Neuron (in vitro differentiated cells): ENCODE results near the gene CELA1.
A peak's percentile ranks its signal among the peaks of the same experiment; 100 is the strongest.

Experiments
- H2AFZ ChIP-seq: one replicate; pipeline ENCODE4 v1.6.1; 2013; ENCODE audit warnings: low read depth, mild to moderate bottlenecking, inconsistent platforms, low read length, moderate library complexity
- H3K27me3 ChIP-seq: one replicate; pipeline ENCODE4 v1.6.1; 2013; ENCODE audit warnings: low read length; ENCODE audit not compliant: insufficient read depth
- H3K36me3 ChIP-seq: one replicate; pipeline ENCODE4 v1.6.1; 2013; ENCODE audit warnings: low read length; ENCODE audit not compliant: insufficient read depth
- H3K4me1 ChIP-seq: one replicate; pipeline ENCODE4 v1.6.1; 2013; ENCODE audit warnings: low read length; ENCODE audit not compliant: insufficient read depth
- H3K4me3 ChIP-seq: 2 replicates; pipeline ENCODE4 v1.5.1; 2013; ENCODE audit warnings: mild to moderate bottlenecking, low read length, moderate library complexity
- H3K9me3 ChIP-seq: one replicate; pipeline ENCODE4 v1.6.1; 2013; ENCODE audit warnings: low read length

CELA1 gene

DNA sequence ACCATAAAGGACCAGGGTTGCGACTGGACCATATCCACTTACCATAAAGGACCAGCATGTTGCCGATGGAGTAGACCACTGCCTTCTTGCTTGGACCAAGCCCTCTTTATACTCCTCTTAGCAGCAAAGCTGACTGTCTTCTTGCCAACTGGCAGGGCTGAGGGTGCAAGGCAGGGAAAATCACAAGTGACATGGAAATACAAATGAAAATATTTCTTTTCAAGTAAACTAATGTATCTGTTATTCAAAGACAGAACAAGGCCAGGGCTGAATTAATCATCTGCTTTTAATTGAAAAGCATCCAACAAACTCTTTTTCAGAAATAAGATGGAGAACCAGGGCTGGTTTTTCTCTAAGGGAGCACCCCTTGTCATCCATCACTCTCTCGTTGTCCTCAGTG is at the start of gene CELA1:
TSS of gene CELA1 (minus strand) at position 99 of the 400 bp plus-strand sequence. CDS start at position 58, 41 bp downstream.
- no peaks in the 10 kb centered on the region for H3K36me3 ChIP-seq
- H3K9me3 ChIP-seq: no peaks in the 10 kb centered on the region

DNA sequence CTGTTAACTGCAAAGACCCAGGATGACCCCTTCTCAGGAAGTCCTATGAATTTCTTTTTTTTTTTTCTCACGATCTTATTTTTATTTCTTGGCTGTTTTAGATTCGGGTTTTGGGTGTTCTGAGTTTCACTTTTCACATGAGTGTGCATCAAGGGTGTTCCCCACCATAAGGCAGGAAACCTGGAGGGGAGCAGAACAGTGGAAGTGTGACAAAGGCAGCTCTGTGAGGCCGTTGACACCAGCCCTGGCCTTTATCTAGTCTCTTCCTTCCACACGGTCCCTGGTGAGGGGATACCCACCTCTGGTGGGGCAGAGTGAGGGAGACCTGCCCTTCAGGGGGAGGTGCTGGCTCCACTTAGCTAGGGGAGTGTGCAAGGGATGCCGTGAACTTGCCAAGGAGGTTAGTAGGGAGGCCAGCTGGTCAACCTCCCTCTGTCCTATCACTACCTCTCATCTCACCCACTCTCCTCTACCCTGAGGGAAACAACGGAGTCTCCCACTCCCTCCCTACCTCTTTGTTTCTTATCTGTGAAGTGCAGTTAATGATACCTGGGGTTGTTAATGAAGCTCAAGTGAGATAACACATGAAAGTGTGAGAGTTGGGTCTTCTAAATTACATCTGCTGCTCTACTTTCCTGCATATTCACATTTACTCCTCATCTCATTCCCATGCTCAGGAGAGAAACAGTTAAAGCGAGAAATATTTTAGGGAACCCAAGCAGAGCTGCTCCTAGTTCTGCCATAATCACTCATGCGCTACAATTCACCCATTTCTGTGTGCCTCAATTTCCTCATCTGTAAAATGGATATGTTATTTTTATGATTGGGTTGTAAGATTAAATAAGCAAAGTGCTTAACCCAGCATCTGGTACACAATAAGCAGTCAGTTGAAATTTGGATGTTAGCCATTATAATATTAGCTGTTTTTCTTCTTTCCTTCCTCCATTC is 49.1 kb upstream of the CELA1 start:
- peaks cover 2% of the 10 kb centered on the region for H3K4me1 ChIP-seq
- H3K36me3 ChIP-seq: no peaks in the 10 kb centered on the region
- no peak overlapping the region for H3K4me3 ChIP-seq
- H3K9me3 ChIP-seq: peaks cover 4% of the 10 kb centered on the region
- peaks cover 56% of the 10 kb centered on the region for H3K27me3 ChIP-seq
- H2AFZ ChIP-seq: no peak overlapping the region

More for the DNA sequence above, at the start of gene CELA1:
- no peaks in the 10 kb centered on the region for H3K27me3 ChIP-seq
- H3K4me1 ChIP-seq: no peaks in the 10 kb centered on the region
- no peak within 1 kb of the TSS for H2AFZ ChIP-seq
- H3K4me3 ChIP-seq: no peak within 1 kb of the TSS

DNA sequence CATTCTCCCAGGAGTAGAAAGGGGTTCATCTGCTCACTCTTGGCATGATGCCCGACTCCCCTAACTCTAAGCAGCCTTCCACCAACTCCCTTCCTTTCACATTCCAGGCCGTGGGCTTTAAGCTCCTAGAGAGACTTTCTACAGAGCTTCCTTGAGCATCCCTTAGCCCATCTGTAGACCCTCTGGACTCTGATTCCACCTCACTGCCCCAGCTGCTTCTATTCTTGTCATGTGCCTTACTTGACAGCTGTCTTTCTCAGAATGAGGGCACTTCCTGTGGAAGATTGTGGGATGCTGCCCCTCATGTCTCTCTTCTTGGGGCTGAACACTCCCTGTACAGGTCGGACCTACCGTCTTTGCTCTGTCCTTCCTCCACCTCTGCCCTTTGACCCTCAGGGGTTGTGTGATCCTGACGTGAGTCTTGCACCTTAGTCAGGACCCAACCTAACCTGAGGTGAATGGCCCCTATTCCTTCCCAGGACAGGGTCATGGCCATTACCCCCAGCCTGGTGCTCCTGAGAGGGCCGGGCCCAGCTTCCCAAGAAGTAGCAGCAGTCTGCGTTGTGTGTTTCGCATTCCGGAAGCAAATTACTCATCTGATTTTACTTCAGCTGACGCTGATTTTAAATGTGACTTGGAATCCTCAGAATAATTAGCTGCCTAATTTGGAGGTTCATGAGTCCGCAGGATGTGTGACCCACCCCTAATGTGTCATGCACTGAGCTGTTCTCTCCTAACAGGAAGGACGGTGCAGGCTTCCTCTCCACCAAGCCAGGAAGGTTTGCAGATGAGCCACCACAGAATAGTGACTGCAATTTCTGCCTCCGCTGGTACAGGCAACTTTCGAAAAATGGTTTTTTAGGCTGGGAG is 47.4 kb upstream of the CELA1 start:
- H3K4me1 ChIP-seq: peaks cover 2% of the 10 kb centered on the region
- no peak overlapping the region for H2AFZ ChIP-seq
- H3K4me3 ChIP-seq: no peak overlapping the region
- no peaks in the 10 kb centered on the region for H3K36me3 ChIP-seq
- peaks cover 68% of the 10 kb centered on the region for H3K27me3 ChIP-seq
- peaks cover 4% of the 10 kb centered on the region for H3K9me3 ChIP-seq

DNA sequence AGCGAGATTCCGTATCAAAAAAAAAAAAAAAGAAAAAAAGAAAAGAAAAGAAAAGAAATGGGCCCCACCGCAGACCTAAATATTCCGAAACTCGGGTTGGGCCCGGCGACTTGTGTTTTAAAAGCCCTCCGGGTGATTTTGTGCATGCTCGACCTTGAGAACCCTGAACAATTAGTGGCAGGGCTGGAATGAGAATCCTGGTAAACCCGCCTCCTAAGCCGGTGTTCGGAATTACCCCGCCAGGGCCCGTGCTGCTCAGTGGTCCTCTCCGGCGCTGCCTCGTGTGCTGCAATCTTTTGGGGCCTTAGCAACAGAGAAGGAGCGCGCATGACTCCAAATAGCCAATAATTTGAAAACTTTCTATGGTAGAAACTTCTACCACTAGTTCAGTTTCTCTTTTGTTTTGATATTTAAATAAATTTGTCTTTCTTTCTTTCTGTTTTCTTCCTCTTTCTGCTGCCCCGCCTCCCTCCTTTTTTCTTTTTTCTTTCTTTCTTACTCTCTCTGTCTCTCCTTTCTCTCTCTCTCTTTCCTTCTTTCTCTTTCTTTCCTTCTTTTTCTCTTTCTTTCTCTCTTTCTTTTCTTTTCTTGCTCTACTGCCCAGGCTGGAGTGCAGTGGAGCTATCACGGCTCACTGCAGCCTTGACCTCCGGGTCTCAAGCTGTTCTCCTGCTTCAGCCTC is 46.2 kb upstream of the CELA1 start:
- Histone ChIP-seq H3K36me3 (no peaks in the 10 kb centered on the region), H3K27me3 (peaks cover 80% of the 10 kb centered on the region), H3K9me3 (peaks cover 4% of the 10 kb centered on the region), H2AFZ (no peak overlapping the region), H3K4me3 (no peak overlapping the region), H3K4me1 (peaks cover 4% of the 10 kb centered on the region)

DNA sequence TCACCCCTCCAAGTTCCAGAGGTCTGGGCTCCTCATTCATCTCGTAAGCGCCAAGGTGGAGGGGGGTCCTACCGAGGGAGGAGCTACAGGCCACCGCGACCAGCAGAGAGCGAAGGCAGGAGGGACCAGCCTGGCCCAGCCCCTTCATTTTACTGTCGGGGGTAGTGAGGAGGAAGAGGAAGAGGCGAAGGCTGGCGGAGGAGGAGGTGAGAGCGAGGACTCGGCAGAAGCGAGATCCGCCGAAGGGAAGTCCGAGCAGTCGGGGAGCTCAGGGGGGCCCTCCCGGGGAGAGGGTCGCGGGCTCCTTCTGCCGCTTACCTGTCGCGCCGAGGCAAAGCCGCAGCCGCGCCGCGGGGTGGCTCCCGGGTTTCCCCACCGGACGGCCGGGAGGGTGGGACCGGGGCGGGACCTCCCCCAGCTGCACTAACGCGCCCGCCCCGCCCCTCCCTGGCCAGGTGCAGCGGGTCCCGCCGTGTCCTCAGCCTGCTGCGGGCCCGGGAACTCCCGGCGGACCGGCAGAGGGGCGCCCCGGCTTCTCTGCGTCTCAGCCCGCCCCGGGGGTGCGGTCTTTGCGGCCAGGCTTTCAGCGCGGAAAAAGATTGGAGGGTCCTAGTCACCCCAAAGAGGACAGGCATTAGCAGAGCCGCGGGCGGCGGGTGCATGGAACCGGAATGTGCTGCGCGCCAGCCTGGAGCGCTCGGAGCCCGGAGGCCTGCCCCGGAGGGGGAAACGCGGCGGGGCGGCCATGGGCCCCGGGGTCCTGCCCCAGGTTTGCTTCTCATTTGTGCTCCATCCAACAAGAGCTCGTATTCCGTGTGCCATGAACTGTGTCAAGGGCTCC is 45.0 kb upstream of the CELA1 start, which contains the start of gene GALNT6:
TSS of gene GALNT6 (minus strand) at position 124 of the 841 bp plus-strand sequence. CDS start 11,625 bp downstream, outside the sequence.
- peaks cover 4% of the 10 kb centered on the region for H3K9me3 ChIP-seq
- peaks cover 85% of the 10 kb centered on the region for H3K27me3 ChIP-seq

DNA sequence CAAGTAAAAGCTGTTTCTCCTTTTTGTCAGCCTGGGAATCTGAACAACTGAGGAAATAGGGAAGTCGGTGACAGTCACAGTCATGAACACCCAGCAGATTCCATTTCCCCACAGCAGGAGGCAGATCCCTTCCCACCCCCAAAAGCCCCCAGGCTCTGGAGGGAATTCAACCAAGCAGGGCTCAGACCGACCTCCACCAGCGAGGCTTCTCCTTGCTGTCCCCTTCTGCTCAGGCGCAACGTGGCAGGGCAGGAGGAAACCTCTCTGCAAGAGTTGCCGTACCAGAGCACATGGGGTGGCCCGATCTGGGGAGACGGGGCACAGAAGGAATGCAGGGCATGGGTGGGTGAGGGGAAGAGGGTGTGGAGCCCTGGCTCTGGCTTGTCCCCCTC is 44.4 kb upstream of the CELA1 start:
- Histone ChIP-seq H3K4me3 (no peak overlapping the region), H3K36me3 (no peaks in the 10 kb centered on the region), H3K27me3 (peaks cover 89% of the 10 kb centered on the region), H2AFZ (no peak overlapping the region), H3K9me3 (peaks cover 4% of the 10 kb centered on the region), H3K4me1 (peaks cover 4% of the 10 kb centered on the region)

More for the DNA sequence above, 45.0 kb upstream of the CELA1 start, which contains the start of gene GALNT6:
- peak within 1 kb of the TSS; percentile 15 for H3K4me3 ChIP-seq
- H3K36me3 ChIP-seq: no peaks in the 10 kb centered on the region
- peaks cover 4% of the 10 kb centered on the region for H3K4me1 ChIP-seq
- H2AFZ ChIP-seq: no peak within 1 kb of the TSS

DNA sequence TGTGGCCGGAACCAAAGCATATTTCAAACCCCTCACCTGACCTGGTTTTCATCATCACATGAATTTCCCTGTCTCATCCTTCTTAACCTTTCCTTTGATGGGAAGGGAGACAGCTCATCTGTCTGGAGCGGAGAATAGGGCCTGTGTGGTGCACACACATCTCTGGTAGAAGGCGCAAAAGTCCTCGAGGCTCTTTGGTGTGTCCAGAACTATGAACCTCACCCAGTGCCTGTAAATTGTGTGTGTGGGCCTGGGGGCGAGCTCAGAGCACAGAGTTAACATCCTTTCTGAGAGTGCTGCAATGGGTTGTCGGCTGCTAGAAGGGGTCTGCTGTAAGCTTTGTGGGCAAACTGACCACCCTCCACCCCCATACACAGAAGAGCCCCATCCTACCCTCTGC is 44.0 kb upstream of the CELA1 start:
- no peak overlapping the region for H3K4me3 ChIP-seq
- H3K36me3 ChIP-seq: no peaks in the 10 kb centered on the region
- H2AFZ ChIP-seq: no peak overlapping the region
- peaks cover 4% of the 10 kb centered on the region for H3K9me3 ChIP-seq
- H3K4me1 ChIP-seq: peaks cover 4% of the 10 kb centered on the region
- H3K27me3 ChIP-seq: peaks cover 89% of the 10 kb centered on the region

DNA sequence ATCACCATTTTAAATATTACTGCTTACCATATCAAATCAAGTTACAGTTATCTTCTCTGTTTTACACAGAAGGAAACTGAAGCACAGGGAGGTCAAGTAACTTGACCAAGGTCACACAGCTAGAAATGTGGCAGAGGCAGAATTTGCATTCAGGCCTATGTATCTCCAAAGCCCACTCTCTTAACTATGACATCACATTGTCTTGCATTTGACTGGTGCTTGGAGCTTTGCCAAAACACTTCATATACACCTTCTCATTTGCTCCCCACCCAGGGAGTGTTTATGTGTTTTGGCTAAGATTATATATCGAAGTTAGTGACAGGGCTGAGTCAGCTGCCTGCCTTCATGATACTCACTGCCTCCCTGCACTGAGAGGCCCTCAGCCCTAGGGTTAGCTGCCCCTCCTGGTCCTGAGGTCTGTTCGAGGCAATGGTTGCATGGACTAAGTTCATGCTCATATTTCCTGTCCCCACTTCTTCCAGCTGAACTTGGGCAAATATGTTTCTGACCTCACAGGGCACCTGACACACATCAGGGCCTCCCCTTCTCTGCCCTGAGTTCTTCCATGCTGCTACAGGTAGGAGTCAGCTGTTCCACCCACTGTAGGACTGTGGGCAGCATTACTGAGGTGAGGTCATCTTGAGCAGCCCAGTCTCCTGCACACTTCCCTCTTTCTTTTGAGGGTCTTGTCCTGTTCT is 43.0 kb upstream of the CELA1 start:
- no peak overlapping the region for H2AFZ ChIP-seq
- peaks cover 80% of the 10 kb centered on the region for H3K27me3 ChIP-seq
- H3K36me3 ChIP-seq: no peaks in the 10 kb centered on the region
- peaks cover 4% of the 10 kb centered on the region for H3K9me3 ChIP-seq
- no peak overlapping the region for H3K4me3 ChIP-seq
- peaks cover 4% of the 10 kb centered on the region for H3K4me1 ChIP-seq

DNA sequence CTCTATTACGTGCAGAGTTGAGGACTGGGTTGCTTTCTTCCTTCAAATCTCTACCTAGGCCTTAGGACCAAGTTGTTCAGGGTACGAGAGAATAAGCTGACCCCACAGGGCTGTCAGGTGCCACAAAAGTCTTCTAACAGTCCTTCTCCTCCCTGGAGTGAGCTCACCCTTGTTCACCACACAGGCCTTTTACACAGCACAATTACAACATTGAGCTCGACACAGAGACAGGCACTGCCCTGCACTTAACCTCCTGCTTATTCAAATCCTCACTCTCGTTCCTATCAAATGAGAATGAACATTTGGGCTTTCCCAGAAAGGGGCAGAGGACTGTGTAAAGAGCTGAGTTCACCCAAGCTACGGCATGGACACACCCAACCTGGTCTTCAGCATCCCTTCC is 42.4 kb upstream of the CELA1 start:
- Histone ChIP-seq H2AFZ (no peak overlapping the region), H3K4me1 (peaks cover 6% of the 10 kb centered on the region), H3K9me3 (peaks cover 4% of the 10 kb centered on the region), H3K27me3 (peaks cover 75% of the 10 kb centered on the region), H3K36me3 (no peaks in the 10 kb centered on the region), H3K4me3 (no peak overlapping the region)

DNA sequence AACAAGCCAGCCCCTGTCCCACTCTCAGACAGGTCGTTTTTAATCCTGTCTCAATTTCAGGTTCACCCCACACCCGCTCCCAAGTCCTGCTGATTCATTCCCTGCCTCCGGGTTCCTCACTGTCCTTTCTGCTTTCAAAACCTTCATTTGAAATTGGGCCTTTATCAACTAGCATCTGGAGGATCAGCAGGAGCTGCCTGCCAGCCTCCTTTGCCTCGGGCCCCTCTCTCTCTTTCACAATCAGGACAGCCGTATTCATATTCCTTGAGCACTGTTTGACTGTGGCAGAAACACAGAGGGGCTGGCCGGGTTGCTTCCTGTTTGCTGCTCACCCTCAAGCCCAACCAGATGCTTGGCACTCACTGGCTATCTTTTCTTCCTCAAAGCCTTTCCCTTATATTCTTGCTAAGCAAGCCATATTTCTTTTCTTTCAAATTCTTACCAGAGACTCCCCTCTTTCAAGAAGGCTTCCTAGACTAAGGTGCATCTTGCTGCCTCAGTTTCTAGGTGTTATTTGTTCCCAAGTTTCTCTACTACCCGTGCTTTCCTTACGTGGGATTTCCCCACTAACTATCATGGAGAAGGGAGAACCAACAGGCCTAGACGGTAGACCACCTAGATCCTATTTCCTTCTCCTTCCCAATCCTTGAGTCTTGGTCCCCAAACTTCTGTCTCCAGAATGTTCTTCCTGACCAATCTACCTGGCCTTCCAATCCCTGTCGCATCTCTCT is 41.8 kb upstream of the CELA1 start:
- H3K36me3 ChIP-seq: no peaks in the 10 kb centered on the region
- no peak overlapping the region for H3K4me3 ChIP-seq
- peaks cover 73% of the 10 kb centered on the region for H3K27me3 ChIP-seq
- peaks cover 11% of the 10 kb centered on the region for H3K4me1 ChIP-seq
- no peak overlapping the region for H2AFZ ChIP-seq
- H3K9me3 ChIP-seq: no peaks in the 10 kb centered on the region

DNA sequence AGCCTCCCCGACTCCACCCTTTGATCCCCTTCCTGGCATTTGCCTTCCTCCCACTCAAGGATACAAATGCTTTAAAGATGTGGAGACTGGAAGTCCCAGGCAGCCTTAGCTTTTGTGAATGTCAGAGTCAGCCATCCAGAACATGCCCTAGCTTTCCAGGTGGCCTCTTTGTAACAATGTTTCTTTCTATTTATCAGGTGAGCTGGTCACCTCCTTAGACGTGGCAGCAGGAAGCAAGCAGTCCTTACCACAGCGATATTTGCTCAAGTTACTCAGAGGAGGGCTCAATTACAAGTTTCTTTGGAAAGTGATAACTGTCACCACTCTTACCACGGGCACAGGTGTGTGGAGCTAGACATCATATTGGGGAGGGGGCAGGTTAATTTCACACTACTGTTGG is 39.9 kb upstream of the CELA1 start:
- H3K36me3 ChIP-seq: no peaks in the 10 kb centered on the region
- H3K9me3 ChIP-seq: no peaks in the 10 kb centered on the region
- peaks cover 9% of the 10 kb centered on the region for H3K4me1 ChIP-seq
- H3K27me3 ChIP-seq: peaks cover 63% of the 10 kb centered on the region
- H3K4me3 ChIP-seq: no peak overlapping the region
- no peak overlapping the region for H2AFZ ChIP-seq
